PC-3 (cell line): ENCODE results near the gene IQCE. TPM values are rescaled to one million over a fixed set of nuclear protein-coding genes. Genes with fewer than 3 reads are reported as not detected.

Experiments used
- ATAC-seq: fragments of 200-7000 bp; cut with Tn5 transposase; 2 replicates; pipeline ENCODE4 v1.9.1; 2020; ENCODE audit warnings: mild to moderate bottlenecking, moderate library complexity
- BruUV-seq: library from RNA; stranded (reverse); fragments of 400-500 nt; replicated peaks from 2 replicates; lab custom pipeline; 2021; lab: Mats Ljungman, UMichigan
- CTCF ChIA-PET: fragments of 300-600 bp; sonication (Branson Sonifier 250); formaldehyde crosslinking; loops from one replicate; lab custom pipeline; 2022; ENCODE audit warnings: antibody characterized with exemption; lab: Charles Lee
- POLR2A ChIA-PET: fragments of 300-600 bp; sonication (Branson Sonifier 250); formaldehyde crosslinking; loops from one replicate; lab custom pipeline; 2022; ENCODE audit warnings: antibody characterized with exemption; ENCODE audit not compliant: unreplicated experiment; lab: Charles Lee
- DNase-seq: peaks from one replicate; pipeline ENCODE4 v3.0.0-alpha.2; 2015
- H2AFZ ChIP-seq: fragments of 300-600 bp; sonication (generic); 2 replicates; pipeline ENCODE4 v1.6.0; 2016; ENCODE audit warnings: antibody characterized with exemption, low read length
- H3F3A ChIP-seq: fragments of 300-600 bp; sonication (generic); one replicate; pipeline ENCODE4 v1.6.0; 2017; ENCODE audit warnings: antibody characterized with exemption, low read length, control low read depth, mild to moderate bottlenecking; ENCODE audit not compliant: unreplicated experiment
- H3K27ac ChIP-seq: fragments of 300-600 bp; sonication (generic); 2 replicates; pipeline ENCODE4 v1.5.1; 2016; ENCODE audit warnings: mild to moderate bottlenecking, low read length
- H3K27me3 ChIP-seq: fragments of 300-600 bp; sonication (generic); 2 replicates; pipeline ENCODE4 v1.6.1; 2016; ENCODE audit warnings: low read length, mixed read lengths
- H3K36me3 ChIP-seq: fragments of 300-600 bp; sonication (generic); 2 replicates; pipeline ENCODE4 v1.6.1; 2016; ENCODE audit warnings: low read depth, mixed run types, low read length, mixed read lengths
- H3K4me1 ChIP-seq: fragments of 300-600 bp; sonication (generic); 2 replicates; pipeline ENCODE4 v1.5.1; 2016; ENCODE audit warnings: low read length; ENCODE audit not compliant: insufficient read depth
- H3K4me2 ChIP-seq: fragments of 300-600 bp; sonication (generic); 2 replicates; pipeline ENCODE4 v1.6.0; 2016; ENCODE audit warnings: low read length
- H3K4me3 ChIP-seq: fragments of 300-600 bp; sonication (generic); 2 replicates; pipeline ENCODE4 v1.5.1; 2016; ENCODE audit warnings: mild to moderate bottlenecking, low read length, mixed read lengths
- H3K79me2 ChIP-seq: fragments of 300-600 bp; sonication (generic); 2 replicates; pipeline ENCODE4 v1.6.1; 2017; ENCODE audit warnings: low read length, mixed read lengths
- H3K9ac ChIP-seq: fragments of 300-600 bp; sonication (generic); 2 replicates; pipeline ENCODE4 v1.6.0; 2016; ENCODE audit warnings: mild to moderate bottlenecking, low read length
- H3K9me2 ChIP-seq: fragments of 300-600 bp; sonication (generic); replicated peaks from 2 replicates; pipeline ENCODE4 v1.6.1; 2016; ENCODE audit warnings: mixed run types, low read length, mixed read lengths
- H3K9me3 ChIP-seq: fragments of 300-600 bp; sonication (generic); 2 replicates; pipeline ENCODE4 v1.6.1; 2016; ENCODE audit warnings: low read length, mixed read lengths
- H4K20me1 ChIP-seq: fragments of 300-600 bp; sonication (generic); 2 replicates; pipeline ENCODE4 v1.6.1; 2016; ENCODE audit warnings: low read length, mixed read lengths
- CTCF ChIP-seq: fragments of 300-600 bp; sonication (generic); conservative IDR thresholded peaks from 2 replicates; pipeline ENCODE4 v1.5.1; 2017; ENCODE audit warnings: antibody characterized with exemption, low read depth, mild to moderate bottlenecking, low read length
- EZH2 ChIP-seq: fragments of 300-600 bp; sonication (generic); IDR thresholded peaks from one replicate; pipeline ENCODE4 v1.6.1; 2017; ENCODE audit warnings: antibody characterized with exemption, mild to moderate bottlenecking, low read length; ENCODE audit not compliant: unreplicated experiment
- EZH2phosphoT487 ChIP-seq: fragments of 300-600 bp; sonication (generic); IDR thresholded peaks from 2 replicates; pipeline ENCODE4 v1.6.1; 2018; ENCODE audit warnings: mild to moderate bottlenecking, antibody characterized with exemption, low read length, borderline replicate concordance
- intact Hi-C: fragments of 100-400 bp; cut with micrococcal nuclease; formaldehyde crosslinking; loops from 2 replicates; pipeline ENCODE4 v1.9.0; 2023
- total RNA-seq: library from RNA; depleted of rRNA; stranded (reverse); fragments of >200 nt; gene quantifications from 2 replicates; pipeline ENCODE4 v1.2.3, GENCODE V29; 2014

The IQCE gene
- total RNA-seq, 1 experiment from 2014 or later, result 9.7 TPM

- H3K4me3 ChIP-seq, result no peak overlapping the region
- POLR2A ChIA-PET, result no interaction called here
- H3K27me3 ChIP-seq, result no peaks in the 10 kb centered on the region
- H2AFZ ChIP-seq, result no peak overlapping the region
- no peak overlapping the region for H3K27ac ChIP-seq
- H3K9ac ChIP-seq, result no peak overlapping the region
- H3K36me3 ChIP-seq, result no peaks in the 10 kb centered on the region; the same call in 1 of the 2 replicates
- H3K9me2 ChIP-seq, result no peaks in the 10 kb centered on the region
- intact Hi-C loops, result loop anchor here (5.0 kb wide), 1 partner anchor 59 kb away; the partner anchor contains the start of gene TTYH3
- no TSS peak for BruUV-seq
- no peak for DNase-seq
- H3F3A ChIP-seq, result no peaks in the 10 kb centered on the region
- no peak for ATAC-seq
- no peaks in the 10 kb centered on the region for H3K9me3 ChIP-seq
- no peak overlapping the region for H3K4me2 ChIP-seq
- H3K79me2 ChIP-seq, result no peaks in the 10 kb centered on the region
- no peak for TF ChIP-seq CTCF
- TF ChIP-seq EZH2, result no peak
- no peak for TF ChIP-seq EZH2phosphoT487
- peaks cover 17% of the 10 kb centered on the region for H3K4me1 ChIP-seq
- no peaks in the 10 kb centered on the region for H4K20me1 ChIP-seq
- CTCF ChIA-PET, result no interaction called here
These were observed 15.0 kb downstream of the IQCE start for GRCh38 chr7:2573761-2574160.

- Histone ChIP-seq H3K79me2 (no peaks in the 10 kb centered on the region), H2AFZ (no peak overlapping the region), H3K9me3 (no peaks in the 10 kb centered on the region), H3K4me3 (no peak overlapping the region), H3K27ac (no peak overlapping the region), H3K9ac (no peak overlapping the region), H4K20me1 (no peaks in the 10 kb centered on the region), H3K9me2 (no peaks in the 10 kb centered on the region), H3K4me1 (peaks cover 17% of the 10 kb centered on the region), H3K27me3 (no peaks in the 10 kb centered on the region), H3K36me3 (no peaks in the 10 kb centered on the region; the same call in 1 of the 2 replicates), H3F3A (no peaks in the 10 kb centered on the region), H3K4me2 (no peak overlapping the region)
- TF ChIP-seq CTCF, result no peak
- no peak for TF ChIP-seq EZH2phosphoT487
- TF ChIP-seq EZH2, result no peak
- intact Hi-C loops, result no loop called here
- ChIA-PET POLR2A (no interaction called here), CTCF (no interaction called here)
- ATAC-seq, result no peak
- no peak for DNase-seq
- no TSS peak for BruUV-seq
These were observed 16.4 kb downstream of the IQCE start for GRCh38 chr7:2575046-2575732.

GRCh38 chr7:2575733-2576340, 17.1 kb downstream of the IQCE start:
- no peaks in the 10 kb centered on the region for H3K9me3 ChIP-seq
- POLR2A ChIA-PET, result no interaction called here
- intact Hi-C loops, result no loop called here
- no peaks in the 10 kb centered on the region for H3K27me3 ChIP-seq
- H3K4me2 ChIP-seq, result no peak overlapping the region
- H3K36me3 ChIP-seq, result no peaks in the 10 kb centered on the region; the same call in 1 of the 2 replicates
- no peaks in the 10 kb centered on the region for H3K9me2 ChIP-seq
- CTCF ChIA-PET, result no interaction called here
- H3F3A ChIP-seq, result no peaks in the 10 kb centered on the region
- BruUV-seq, result no TSS peak
- H3K79me2 ChIP-seq, result no peaks in the 10 kb centered on the region
- ATAC-seq (no peak), DNase-seq (no peak)
- no peak overlapping the region for H3K4me3 ChIP-seq
- H3K9ac ChIP-seq, result no peak overlapping the region
- TF ChIP-seq EZH2phosphoT487 (no peak), CTCF (no peak)
- no peak overlapping the region for H2AFZ ChIP-seq
- peaks cover 17% of the 10 kb centered on the region for H3K4me1 ChIP-seq
- H4K20me1 ChIP-seq, result no peaks in the 10 kb centered on the region
- no peak overlapping the region for H3K27ac ChIP-seq
